NT2/D1 (cell line): ENCODE results near the gene UQCC2.

ENCODE experiments used
- SUZ12 ChIP-seq: IDR thresholded peaks from 2 replicates; pipeline ENCODE4 v1.6.1; 2011; ENCODE audit not compliant: insufficient read length, insufficient read depth; ENCODE audit errors: extremely low read depth
- YY1 ChIP-seq: IDR thresholded peaks from 2 replicates; pipeline ENCODE4 v1.6.1; 2011; ENCODE audit not compliant: insufficient read length, insufficient read depth
- ZNF274 ChIP-seq: IDR thresholded peaks from 2 replicates; pipeline ENCODE4 v1.6.1; 2011; ENCODE audit warnings: mild to moderate bottlenecking, low read depth, low read length

DNA sequence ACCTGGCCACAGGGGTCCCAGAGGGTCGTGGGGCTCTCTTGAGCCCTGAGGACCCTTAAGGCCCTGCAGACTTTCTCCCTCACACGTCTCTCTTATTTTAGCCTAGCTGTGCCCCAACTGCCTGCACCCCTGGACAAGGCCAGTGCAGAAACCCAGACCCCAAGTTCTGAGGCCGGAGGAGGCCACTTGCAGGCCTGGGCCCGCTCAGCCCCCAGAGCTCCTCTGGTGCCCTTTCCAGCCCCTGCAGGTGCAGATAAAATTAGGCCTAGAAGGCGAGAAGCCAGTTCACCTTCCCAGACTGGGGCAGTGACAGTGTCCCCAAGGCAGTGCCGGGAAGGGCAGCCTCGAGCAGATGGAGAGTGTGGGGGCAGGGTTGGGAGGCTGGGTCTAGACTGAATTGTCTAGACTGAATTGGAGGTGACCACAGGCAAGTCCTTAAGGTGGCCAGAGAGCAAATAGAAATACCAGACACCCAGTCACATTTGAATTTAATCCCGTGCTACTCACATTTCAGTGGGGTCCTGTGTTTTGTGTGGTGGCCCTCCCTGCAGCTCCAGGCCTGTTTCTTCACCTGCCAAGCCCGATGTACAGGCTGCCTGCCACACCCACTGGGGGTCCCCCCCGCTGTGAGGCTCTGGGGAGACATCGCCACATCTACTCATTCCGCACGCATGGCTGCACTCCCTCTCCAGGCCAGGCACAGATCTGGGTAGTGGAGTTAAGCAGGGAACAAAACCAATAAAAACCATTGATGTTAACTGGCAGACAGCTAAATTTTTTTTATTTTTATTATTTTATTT, 43.8 kb upstream of the UQCC2 start:
- no peak for TF ChIP-seq SUZ12
- no peak for TF ChIP-seq YY1
- no peak for TF ChIP-seq ZNF274
